ENCODE measurements around the gene SH2D6.

- TF ChIP-seq POLR2AphosphoS5 (IDR thresholded peaks at IDR 0.05) (no peak), POLR2A (IDR thresholded peaks at IDR 0.05) (no peak)
Measured at GRCh38 chr2:85371045-85371444, 47.5 kb upstream of the SH2D6 start.
